ENCODE data around the gene PXDN.

Gene PXDN

DNA sequence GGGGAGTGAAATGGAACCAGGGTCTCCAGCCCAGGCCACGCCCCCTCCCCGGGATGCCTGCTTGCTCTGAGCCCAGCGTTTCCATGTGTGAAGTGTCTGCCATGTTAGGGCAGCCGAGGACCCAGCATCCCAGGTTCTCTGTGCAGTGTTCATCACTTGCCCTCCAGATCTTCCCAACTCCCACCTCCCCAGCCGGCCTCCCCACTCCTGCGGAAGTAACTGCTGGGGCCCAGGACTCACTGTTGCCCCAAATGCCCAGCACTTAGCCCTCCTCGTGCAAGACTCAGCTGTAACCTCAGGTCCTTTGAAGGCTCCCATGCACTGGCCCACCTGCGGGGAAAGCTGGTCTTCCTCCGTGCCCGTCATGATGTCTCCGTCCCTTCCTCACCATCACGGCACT, 9.7 kb upstream of the PXDN start:
- Histone ChIP-seq H3K79me2 (ENCODE audit: insufficient read depth, low read length) (no peaks in the 10 kb centered on the region), H3K36me3 (ENCODE audit: insufficient read depth, low read length) (no peaks in the 10 kb centered on the region), H3K27me3 (ENCODE audit: insufficient read depth, low read length, poor library complexity) (no peaks in the 10 kb centered on the region), H4K20me1 (ENCODE audit: insufficient read depth, low read length) (no peaks in the 10 kb centered on the region), H2AFZ (ENCODE audit: low read depth, low read length) (no peak overlapping the region), H3K4me2 (ENCODE audit: insufficient read depth, low read length) (no peak overlapping the region), H3K4me1 (ENCODE audit: insufficient read depth, low read length) (no peaks in the 10 kb centered on the region), H3K9ac (ENCODE audit: low read depth, low read length) (no peak overlapping the region), H3K4me3 (ENCODE audit: low read depth in 1 of 2, low read length in 2 of 2) (no peak overlapping the region), H3K9me3 (ENCODE audit: insufficient read depth, low read length, severe bottlenecking) (peaks cover 21% of the 10 kb centered on the region), H3K27ac (ENCODE audit: low read length) (no peak overlapping the region)
- ATAC-seq (ENCODE audit: insufficient read depth, low read depth) (no peak), DNase-seq (no peak)
- TF ChIP-seq, protein P1, sequence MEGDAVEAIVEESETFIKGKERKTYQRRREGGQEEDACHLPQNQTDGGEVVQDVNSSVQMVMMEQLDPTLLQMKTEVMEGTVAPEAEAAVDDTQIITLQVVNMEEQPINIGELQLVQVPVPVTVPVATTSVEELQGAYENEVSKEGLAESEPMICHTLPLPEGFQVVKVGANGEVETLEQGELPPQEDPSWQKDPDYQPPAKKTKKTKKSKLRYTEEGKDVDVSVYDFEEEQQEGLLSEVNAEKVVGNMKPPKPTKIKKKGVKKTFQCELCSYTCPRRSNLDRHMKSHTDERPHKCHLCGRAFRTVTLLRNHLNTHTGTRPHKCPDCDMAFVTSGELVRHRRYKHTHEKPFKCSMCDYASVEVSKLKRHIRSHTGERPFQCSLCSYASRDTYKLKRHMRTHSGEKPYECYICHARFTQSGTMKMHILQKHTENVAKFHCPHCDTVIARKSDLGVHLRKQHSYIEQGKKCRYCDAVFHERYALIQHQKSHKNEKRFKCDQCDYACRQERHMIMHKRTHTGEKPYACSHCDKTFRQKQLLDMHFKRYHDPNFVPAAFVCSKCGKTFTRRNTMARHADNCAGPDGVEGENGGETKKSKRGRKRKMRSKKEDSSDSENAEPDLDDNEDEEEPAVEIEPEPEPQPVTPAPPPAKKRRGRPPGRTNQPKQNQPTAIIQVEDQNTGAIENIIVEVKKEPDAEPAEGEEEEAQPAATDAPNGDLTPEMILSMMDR (IDR thresholded peaks at IDR 0.05; ENCODE audit: borderline replicate concordance, extremely low read depth, low read length, poor library complexity, severe bottlenecking) = no peak
- no peak for TF ChIP-seq EZH2 (IDR thresholded peaks at IDR 0.05; ENCODE audit: borderline replicate concordance, low read depth, low read length, severe bottlenecking)

DNA sequence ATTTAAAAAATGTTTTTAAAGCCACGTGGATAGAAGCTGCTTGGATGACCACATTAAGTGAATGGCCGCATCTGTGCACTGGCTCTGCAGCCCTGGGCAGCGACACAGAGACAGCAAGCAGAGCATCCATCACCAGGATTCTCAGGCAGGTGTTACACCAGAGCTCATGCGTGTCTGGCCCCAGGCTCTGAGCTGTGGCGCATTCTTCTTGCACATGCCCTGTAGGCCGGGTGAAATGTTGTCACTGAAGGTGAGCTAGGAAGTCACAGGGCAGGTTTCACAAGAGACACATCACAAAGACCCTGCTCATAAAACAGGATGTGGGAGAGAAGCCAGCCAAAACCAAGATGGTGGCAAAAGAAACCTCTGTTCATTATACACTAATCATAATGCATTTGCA, 8.4 kb upstream of the PXDN start:
- H3K79me2 ChIP-seq (ENCODE audit: insufficient read depth, low read length) = no peaks in the 10 kb centered on the region

DNA sequence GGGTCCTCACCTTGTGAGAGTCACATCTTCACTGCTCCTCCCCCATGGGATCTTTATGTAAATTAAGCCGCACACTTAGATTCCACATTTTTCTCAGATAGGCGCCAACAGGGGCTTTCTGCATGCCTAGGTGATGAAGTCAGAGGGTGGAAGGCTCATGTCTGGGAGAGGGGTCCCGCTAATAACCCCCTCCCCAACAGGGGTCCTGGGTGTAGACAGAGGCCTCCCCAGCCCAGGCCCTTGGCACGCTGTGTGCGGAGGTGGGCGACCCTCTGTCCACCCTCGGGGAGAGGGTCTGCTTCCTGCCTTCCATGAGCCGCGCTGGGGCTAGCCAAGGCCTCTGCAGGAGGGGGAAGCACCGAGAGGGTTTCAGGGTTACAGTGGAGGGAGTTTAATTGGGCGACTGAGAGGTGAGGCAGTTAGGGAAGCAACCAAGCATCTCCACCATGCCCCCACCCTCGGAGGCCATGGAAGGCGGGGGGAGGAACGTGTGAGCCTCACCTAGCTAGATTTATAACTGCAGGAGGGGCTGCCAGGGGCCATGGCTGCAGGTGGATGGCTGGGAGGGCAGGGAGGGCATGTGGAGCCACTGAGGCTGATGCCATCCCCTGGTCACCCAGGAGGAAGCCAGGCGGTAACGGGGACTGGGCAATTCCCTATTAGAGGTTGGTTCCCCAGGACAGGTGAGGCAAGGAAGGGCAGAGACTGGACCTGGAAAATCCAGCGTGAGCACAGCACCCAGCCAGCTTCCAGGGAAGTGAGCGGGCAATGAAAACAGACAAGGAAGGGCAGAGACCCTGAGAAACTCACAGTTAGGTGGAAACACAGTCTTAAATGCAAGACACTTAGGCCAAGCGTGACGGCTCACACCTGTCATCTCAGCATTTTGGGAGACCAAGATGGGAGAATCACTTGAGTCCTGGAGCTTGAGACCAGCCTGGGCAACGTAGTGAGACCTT, 7.7 kb upstream of the PXDN start:
- no peak overlapping the region for H3K9ac ChIP-seq (ENCODE audit: low read depth, low read length)
- H3K4me3 ChIP-seq (ENCODE audit: low read depth in 1 of 2, low read length in 2 of 2) = no peak overlapping the region
- no peak overlapping the region for H3K27ac ChIP-seq (ENCODE audit: low read length)
- no peak overlapping the region for H2AFZ ChIP-seq (ENCODE audit: low read depth, low read length)
- no peaks in the 10 kb centered on the region for H3K36me3 ChIP-seq (ENCODE audit: insufficient read depth, low read length)
- DNase-seq (no peak), ATAC-seq (ENCODE audit: insufficient read depth, low read depth) (no peak)
- no peak overlapping the region for H3K4me2 ChIP-seq (ENCODE audit: insufficient read depth, low read length)
- TF ChIP-seq, protein P1 (IDR thresholded peaks at IDR 0.05; ENCODE audit: borderline replicate concordance, extremely low read depth, low read length, poor library complexity, severe bottlenecking) = no peak
- no peak for TF ChIP-seq EZH2 (IDR thresholded peaks at IDR 0.05; ENCODE audit: borderline replicate concordance, low read depth, low read length, severe bottlenecking)
- H3K79me2 ChIP-seq (ENCODE audit: insufficient read depth, low read length) = no peaks in the 10 kb centered on the region
- H3K4me1 ChIP-seq (ENCODE audit: insufficient read depth, low read length) = no peaks in the 10 kb centered on the region
- H3K27me3 ChIP-seq (ENCODE audit: insufficient read depth, low read length, poor library complexity) = no peaks in the 10 kb centered on the region
- H3K9me3 ChIP-seq (ENCODE audit: insufficient read depth, low read length, severe bottlenecking) = peaks cover 21% of the 10 kb centered on the region
- no peaks in the 10 kb centered on the region for H4K20me1 ChIP-seq (ENCODE audit: insufficient read depth, low read length)

More for the DNA sequence above, 8.4 kb upstream of the PXDN start:
- Histone ChIP-seq H3K27me3 (ENCODE audit: insufficient read depth, low read length, poor library complexity) (no peaks in the 10 kb centered on the region), H3K4me3 (ENCODE audit: low read depth in 1 of 2, low read length in 2 of 2) (no peak overlapping the region), H2AFZ (ENCODE audit: low read depth, low read length) (no peak overlapping the region), H4K20me1 (ENCODE audit: insufficient read depth, low read length) (no peaks in the 10 kb centered on the region), H3K27ac (ENCODE audit: low read length) (no peak overlapping the region), H3K4me1 (ENCODE audit: insufficient read depth, low read length) (no peaks in the 10 kb centered on the region), H3K4me2 (ENCODE audit: insufficient read depth, low read length) (no peak overlapping the region), H3K9ac (ENCODE audit: low read depth, low read length) (no peak overlapping the region), H3K9me3 (ENCODE audit: insufficient read depth, low read length, severe bottlenecking) (peaks cover 21% of the 10 kb centered on the region), H3K36me3 (ENCODE audit: insufficient read depth, low read length) (no peaks in the 10 kb centered on the region)
- ATAC-seq (ENCODE audit: insufficient read depth, low read depth) (no peak), DNase-seq (no peak)
- TF ChIP-seq, protein P1 (IDR thresholded peaks at IDR 0.05; ENCODE audit: borderline replicate concordance, extremely low read depth, low read length, poor library complexity, severe bottlenecking) = no peak
- TF ChIP-seq EZH2 (IDR thresholded peaks at IDR 0.05; ENCODE audit: borderline replicate concordance, low read depth, low read length, severe bottlenecking) = no peak
